22Rv1 (cell line): ENCODE results near the gene ABCA4.

Source experiments
- CTCF ChIP-seq: fragments of 450-650 bp; IDR thresholded peaks from 2 replicates; pipeline ENCODE4 v1.5.1; 2017; ENCODE audit warnings: mild to moderate bottlenecking
- ZFX ChIP-seq: fragments of 450-650 bp; IDR thresholded peaks from 2 replicates; pipeline ENCODE4 v1.6.1; 2017; ENCODE audit warnings: antibody characterized with exemption, borderline replicate concordance

DNA sequence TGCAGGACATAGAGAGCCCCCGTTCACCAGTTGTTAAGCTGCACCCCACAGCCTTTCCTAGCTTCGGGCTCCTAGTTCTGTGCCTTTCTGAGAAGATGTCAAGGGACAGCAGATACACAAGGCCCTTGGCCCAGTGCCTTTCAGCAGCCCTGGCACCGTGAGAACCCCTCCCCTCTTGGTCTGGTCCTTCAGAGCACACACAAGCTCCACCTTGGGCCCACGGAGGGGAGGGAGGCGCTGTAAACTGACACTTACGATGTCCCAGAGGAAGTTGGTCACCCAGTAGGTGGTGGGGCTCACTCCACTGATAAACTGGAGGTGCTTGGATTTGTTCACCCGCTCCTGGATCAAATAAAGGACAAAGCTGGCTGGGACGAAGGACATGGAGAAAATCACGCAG is 101.6 kb downstream of the ABCA4 start:
- TF ChIP-seq CTCF (no peak), ZFX (no peak)
